ENCODE data around the gene GPHN.

The GPHN gene

GRCh38 chr14:66802962-66803361, 295.0 kb downstream of the GPHN start:
- Histone ChIP-seq H3K79me2 (ENCODE audit: control insufficient read depth, insufficient read depth, low read length, poor library complexity) (no peaks in the 10 kb centered on the region), H3K9me3 (ENCODE audit: insufficient read depth, low read depth, low read length) (peaks cover 8% of the 10 kb centered on the region), H3K9ac (ENCODE audit: low read length) (no peak overlapping the region), H2AFZ (ENCODE audit: insufficient read depth, low read length, poor library complexity) (no peak overlapping the region), H3K4me2 (ENCODE audit: low read length) (no peak overlapping the region), H3K23ac (ENCODE audit: low read length) (no peak overlapping the region), H3K4me3 (ENCODE audit: low read depth, low read length) (no peak overlapping the region), H2BK120ac (ENCODE audit: insufficient read depth, low read length, poor library complexity) (no peak overlapping the region), H3K4ac (ENCODE audit: low read depth, low read length) (no peak overlapping the region), H2AK5ac (ENCODE audit: low read length) (no peak overlapping the region), H3K36me3 (ENCODE audit: control insufficient read depth in 1 of 2, insufficient read depth in 2 of 2, low read length in 2 of 2) (peaks cover 0 to 2% of the 10 kb centered on the region in 2 experiments), H3K79me1 (ENCODE audit: low read length) (no peaks in the 10 kb centered on the region), H4K8ac (ENCODE audit: low read depth, low read length) (no peak overlapping the region), H3K27ac (ENCODE audit: low read depth, low read length) (no peak overlapping the region), H4K91ac (ENCODE audit: low read depth, low read length) (no peak overlapping the region), H2BK12ac (ENCODE audit: low read length) (no peak overlapping the region), H3K4me1 (ENCODE audit: control insufficient read depth in 1 of 2, insufficient read depth in 2 of 2, low read length in 2 of 2) (no peaks in the 10 kb centered on the region), H3K18ac (ENCODE audit: low read length) (no peak overlapping the region), H2BK5ac (ENCODE audit: low read depth, low read length, poor library complexity) (no peak overlapping the region), H3K27me3 (ENCODE audit: insufficient read depth, low read length) (no peaks in the 10 kb centered on the region), H3K14ac (ENCODE audit: low read length) (no peak overlapping the region), H4K12ac (ENCODE audit: low read depth, low read length) (no peak overlapping the region)
- no peak for DNase-seq
- no CpG with 5 or more reads among the region's 4 CpGs for WGBS (ENCODE audit: extremely low coverage, insufficient coverage, insufficient read length)

- no peak overlapping the region for H4K12ac ChIP-seq (ENCODE audit: low read depth, low read length)
- WGBS (ENCODE audit: extremely low coverage, insufficient coverage, insufficient read length): no CpG with 5 or more reads among the region's 1 CpG
- peaks cover 0 to 2% of the 10 kb centered on the region in 2 experiments for H3K36me3 ChIP-seq (ENCODE audit: control insufficient read depth in 1 of 2, insufficient read depth in 2 of 2, low read length in 2 of 2)
- H2BK12ac ChIP-seq (ENCODE audit: low read length): no peak overlapping the region
- no peak overlapping the region for H2BK120ac ChIP-seq (ENCODE audit: insufficient read depth, low read length, poor library complexity)
- no peaks in the 10 kb centered on the region for H3K4me1 ChIP-seq (ENCODE audit: control insufficient read depth in 1 of 2, insufficient read depth in 2 of 2, low read length in 2 of 2)
- no peak overlapping the region for H3K4me2 ChIP-seq (ENCODE audit: low read length)
- H3K27me3 ChIP-seq (ENCODE audit: insufficient read depth, low read length): no peaks in the 10 kb centered on the region
- no peak for DNase-seq
- H2AK5ac ChIP-seq (ENCODE audit: low read length): no peak overlapping the region
- no peak overlapping the region for H3K4ac ChIP-seq (ENCODE audit: low read depth, low read length)
- H3K18ac ChIP-seq (ENCODE audit: low read length): no peak overlapping the region
- no peak overlapping the region for H3K14ac ChIP-seq (ENCODE audit: low read length)
- no peak overlapping the region for H2AFZ ChIP-seq (ENCODE audit: insufficient read depth, low read length, poor library complexity)
- H4K8ac ChIP-seq (ENCODE audit: low read depth, low read length): no peak overlapping the region
- peaks cover 8% of the 10 kb centered on the region for H3K9me3 ChIP-seq (ENCODE audit: insufficient read depth, low read depth, low read length)
- H3K4me3 ChIP-seq (ENCODE audit: low read depth, low read length): no peak overlapping the region
- H3K9ac ChIP-seq (ENCODE audit: low read length): no peak overlapping the region
- no peaks in the 10 kb centered on the region for H3K79me1 ChIP-seq (ENCODE audit: low read length)
- no peak overlapping the region for H3K23ac ChIP-seq (ENCODE audit: low read length)
- no peak overlapping the region for H3K27ac ChIP-seq (ENCODE audit: low read depth, low read length)
- no peaks in the 10 kb centered on the region for H3K79me2 ChIP-seq (ENCODE audit: control insufficient read depth, insufficient read depth, low read length, poor library complexity)
- H2BK5ac ChIP-seq (ENCODE audit: low read depth, low read length, poor library complexity): no peak overlapping the region
- no peak overlapping the region for H4K91ac ChIP-seq (ENCODE audit: low read depth, low read length)
These were observed 296.2 kb downstream of the GPHN start for GRCh38 chr14:66804141-66804540.

GRCh38 chr14:66813636-66814035, 305.7 kb downstream of the GPHN start:
- Histone ChIP-seq H3K4me1 (ENCODE audit: control insufficient read depth in 1 of 2, insufficient read depth in 2 of 2, low read length in 2 of 2) (no peaks in the 10 kb centered on the region), H3K79me1 (ENCODE audit: low read length) (no peaks in the 10 kb centered on the region), H3K23ac (ENCODE audit: low read length) (no peak overlapping the region), H2AK5ac (ENCODE audit: low read length) (no peak overlapping the region), H3K79me2 (ENCODE audit: control insufficient read depth, insufficient read depth, low read length, poor library complexity) (no peaks in the 10 kb centered on the region), H3K14ac (ENCODE audit: low read length) (no peak overlapping the region), H2BK120ac (ENCODE audit: insufficient read depth, low read length, poor library complexity) (no peak overlapping the region), H3K27ac (ENCODE audit: low read depth, low read length) (no peak overlapping the region), H3K4me2 (ENCODE audit: low read length) (no peak overlapping the region), H3K9ac (ENCODE audit: low read length) (no peak overlapping the region), H3K4ac (ENCODE audit: low read depth, low read length) (no peak overlapping the region), H2AFZ (ENCODE audit: insufficient read depth, low read length, poor library complexity) (no peak overlapping the region), H2BK5ac (ENCODE audit: low read depth, low read length, poor library complexity) (no peak overlapping the region), H2BK12ac (ENCODE audit: low read length) (no peak overlapping the region), H3K18ac (ENCODE audit: low read length) (no peak overlapping the region), H4K8ac (ENCODE audit: low read depth, low read length) (no peak overlapping the region), H3K4me3 (ENCODE audit: low read depth, low read length) (peak overlapping the region; percentile 6), H3K9me3 (ENCODE audit: insufficient read depth, low read depth, low read length) (peaks cover 7% of the 10 kb centered on the region), H4K91ac (ENCODE audit: low read depth, low read length) (no peak overlapping the region), H3K27me3 (ENCODE audit: insufficient read depth, low read length) (no peaks in the 10 kb centered on the region), H3K36me3 (ENCODE audit: control insufficient read depth in 1 of 2, insufficient read depth in 2 of 2, low read length in 2 of 2) (no peaks in the 10 kb centered on the region), H4K12ac (ENCODE audit: low read depth, low read length) (no peak overlapping the region)
- WGBS (ENCODE audit: extremely low coverage, insufficient coverage, insufficient read length): no CpG with 5 or more reads among the region's 6 CpGs
- DNase-seq: no peak

GRCh38 chr14:66815687-66816086, 307.7 kb downstream of the GPHN start:
- H3K36me3 ChIP-seq (ENCODE audit: control insufficient read depth in 1 of 2, insufficient read depth in 2 of 2, low read length in 2 of 2): no peaks in the 10 kb centered on the region
- H4K8ac ChIP-seq (ENCODE audit: low read depth, low read length): no peak overlapping the region
- H4K12ac ChIP-seq (ENCODE audit: low read depth, low read length): no peak overlapping the region
- no peak overlapping the region for H2AFZ ChIP-seq (ENCODE audit: insufficient read depth, low read length, poor library complexity)
- H3K4ac ChIP-seq (ENCODE audit: low read depth, low read length): no peak overlapping the region
- H3K27ac ChIP-seq (ENCODE audit: low read depth, low read length): no peak overlapping the region
- H3K4me1 ChIP-seq (ENCODE audit: control insufficient read depth in 1 of 2, insufficient read depth in 2 of 2, low read length in 2 of 2): no peaks in the 10 kb centered on the region
- peaks cover 7% of the 10 kb centered on the region for H3K9me3 ChIP-seq (ENCODE audit: insufficient read depth, low read depth, low read length)
- H3K27me3 ChIP-seq (ENCODE audit: insufficient read depth, low read length): no peaks in the 10 kb centered on the region
- no peak overlapping the region for H4K91ac ChIP-seq (ENCODE audit: low read depth, low read length)
- H2AK5ac ChIP-seq (ENCODE audit: low read length): no peak overlapping the region
- WGBS (ENCODE audit: extremely low coverage, insufficient coverage, insufficient read length): no CpG with 5 or more reads among the region's 2 CpGs
- no peak overlapping the region for H2BK5ac ChIP-seq (ENCODE audit: low read depth, low read length, poor library complexity)
- H3K18ac ChIP-seq (ENCODE audit: low read length): no peak overlapping the region
- no peak overlapping the region for H3K23ac ChIP-seq (ENCODE audit: low read length)
- DNase-seq: no peak
- no peaks in the 10 kb centered on the region for H3K79me2 ChIP-seq (ENCODE audit: control insufficient read depth, insufficient read depth, low read length, poor library complexity)
- H2BK120ac ChIP-seq (ENCODE audit: insufficient read depth, low read length, poor library complexity): no peak overlapping the region
- H3K4me2 ChIP-seq (ENCODE audit: low read length): no peak overlapping the region
- H3K9ac ChIP-seq (ENCODE audit: low read length): no peak overlapping the region
- H3K4me3 ChIP-seq (ENCODE audit: low read depth, low read length): no peak overlapping the region
- H2BK12ac ChIP-seq (ENCODE audit: low read length): no peak overlapping the region
- H3K79me1 ChIP-seq (ENCODE audit: low read length): no peaks in the 10 kb centered on the region
- no peak overlapping the region for H3K14ac ChIP-seq (ENCODE audit: low read length)

All from trophoblast cell (in vitro differentiated cells and primary cell).